ENCODE measurements around the gene NR4A1. TPM values are rescaled to one million over a fixed set of nuclear protein-coding genes. Genes with fewer than 3 reads are reported as not detected.

The NR4A1 gene
- total RNA-seq, 2 experiments from 2014 or later: 25.3 to 29.0 TPM

DNA sequence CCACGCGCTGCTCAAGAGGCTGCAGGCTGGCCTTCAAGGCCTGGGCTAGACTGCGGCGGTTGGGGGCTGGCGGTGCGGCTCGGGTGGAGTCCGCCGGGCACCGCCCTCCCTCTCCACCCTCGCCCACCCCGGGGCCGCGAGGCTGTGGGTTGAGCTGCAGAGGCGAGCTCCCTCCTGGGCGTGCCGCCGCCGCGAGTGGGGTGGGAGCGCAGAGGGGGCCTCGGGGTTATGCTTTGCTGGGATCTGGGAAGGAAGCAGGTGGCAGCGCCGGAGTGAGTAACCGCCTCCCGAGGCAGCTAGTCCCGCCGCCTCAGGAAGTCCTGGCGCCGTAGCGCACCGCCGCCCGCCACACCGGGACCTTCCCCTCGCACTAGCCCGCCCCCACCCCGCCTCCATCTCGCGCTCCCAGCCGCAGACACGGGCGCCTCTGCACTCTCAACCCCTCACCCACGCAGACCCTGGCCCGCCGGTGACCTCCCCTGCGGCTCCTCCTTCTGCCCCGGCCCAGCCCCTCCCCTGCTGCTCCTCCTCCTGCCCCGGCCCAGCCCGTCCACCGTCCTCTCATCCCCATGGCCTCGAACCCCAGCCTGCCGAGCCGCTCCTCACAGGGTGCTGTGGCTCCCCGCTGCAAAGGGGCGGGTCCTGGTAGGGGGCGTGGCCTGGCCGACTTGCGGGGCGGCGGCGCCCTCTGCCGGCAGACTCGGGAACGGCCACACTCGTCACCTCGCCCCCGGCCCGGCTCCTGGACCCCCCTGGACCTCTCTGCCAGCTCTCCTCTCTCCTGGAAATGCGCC, 27.9 kb upstream of the NR4A1 start:
- Histone ChIP-seq H3K4me2 (ENCODE audit: low read length) (peak overlapping the region; percentile 71), H3K36me3 (ENCODE audit: insufficient read depth, low read length) (no peaks in the 10 kb centered on the region), H3K9me2 (ENCODE audit: insufficient read depth, low read length) (no peaks in the 10 kb centered on the region), H3K79me2 (ENCODE audit: insufficient read depth, low read depth, low read length) (no peaks in the 10 kb centered on the region), H3K4me3 (ENCODE audit: low read depth, low read length, poor library complexity, severe bottlenecking) (peak overlapping the region; percentile 70), H3K9me3 (ENCODE audit: low read length) (no peaks in the 10 kb centered on the region), H4K20me1 (ENCODE audit: insufficient read depth, low read length) (no peaks in the 10 kb centered on the region), H3K4me1 (ENCODE audit: insufficient read depth, low read length, poor library complexity, severe bottlenecking) (peaks cover 65% of the 10 kb centered on the region), H3K27ac (ENCODE audit: low read depth, low read length, poor library complexity, severe bottlenecking) (peak overlapping the region; percentile 56), H2AFZ (ENCODE audit: low read length) (peak overlapping the region; percentile 53; the same call in 1 of the 2 replicates)
- DNase-seq (ENCODE audit: low spot score): peak; percentile 90
- ChIA-PET CTCF (ENCODE audit: unreplicated experiment) (interaction anchor here (0.6 to 1.9 kb wide), 9 partner anchors 9 to 117 kb away, joined by 3 to 11 read pairs (median 3); no protein-coding TSS in a partner anchor), POLR2A (interaction anchor here (0.8 to 1.9 kb wide), 6 partner anchors 9 to 100 kb away, joined by 3 to 17 read pairs (median 4); partner anchors contain the start of gene ATG101)
- intact Hi-C loops (cut with micrococcal nuclease; ENCODE audit: unreplicated experiment): no loop called here
- no TSS peak for BruUV-seq (replicated peaks)
- TF ChIP-seq, protein P1, sequence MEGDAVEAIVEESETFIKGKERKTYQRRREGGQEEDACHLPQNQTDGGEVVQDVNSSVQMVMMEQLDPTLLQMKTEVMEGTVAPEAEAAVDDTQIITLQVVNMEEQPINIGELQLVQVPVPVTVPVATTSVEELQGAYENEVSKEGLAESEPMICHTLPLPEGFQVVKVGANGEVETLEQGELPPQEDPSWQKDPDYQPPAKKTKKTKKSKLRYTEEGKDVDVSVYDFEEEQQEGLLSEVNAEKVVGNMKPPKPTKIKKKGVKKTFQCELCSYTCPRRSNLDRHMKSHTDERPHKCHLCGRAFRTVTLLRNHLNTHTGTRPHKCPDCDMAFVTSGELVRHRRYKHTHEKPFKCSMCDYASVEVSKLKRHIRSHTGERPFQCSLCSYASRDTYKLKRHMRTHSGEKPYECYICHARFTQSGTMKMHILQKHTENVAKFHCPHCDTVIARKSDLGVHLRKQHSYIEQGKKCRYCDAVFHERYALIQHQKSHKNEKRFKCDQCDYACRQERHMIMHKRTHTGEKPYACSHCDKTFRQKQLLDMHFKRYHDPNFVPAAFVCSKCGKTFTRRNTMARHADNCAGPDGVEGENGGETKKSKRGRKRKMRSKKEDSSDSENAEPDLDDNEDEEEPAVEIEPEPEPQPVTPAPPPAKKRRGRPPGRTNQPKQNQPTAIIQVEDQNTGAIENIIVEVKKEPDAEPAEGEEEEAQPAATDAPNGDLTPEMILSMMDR (conservative IDR thresholded peaks at IDR 0.05; ENCODE audit: low read length): peak; percentile 95
- no peak for TF ChIP-seq EZH2phosphoT487 (IDR thresholded peaks at IDR 0.05; ENCODE audit: borderline replicate concordance, low read depth, low read length)

DNA sequence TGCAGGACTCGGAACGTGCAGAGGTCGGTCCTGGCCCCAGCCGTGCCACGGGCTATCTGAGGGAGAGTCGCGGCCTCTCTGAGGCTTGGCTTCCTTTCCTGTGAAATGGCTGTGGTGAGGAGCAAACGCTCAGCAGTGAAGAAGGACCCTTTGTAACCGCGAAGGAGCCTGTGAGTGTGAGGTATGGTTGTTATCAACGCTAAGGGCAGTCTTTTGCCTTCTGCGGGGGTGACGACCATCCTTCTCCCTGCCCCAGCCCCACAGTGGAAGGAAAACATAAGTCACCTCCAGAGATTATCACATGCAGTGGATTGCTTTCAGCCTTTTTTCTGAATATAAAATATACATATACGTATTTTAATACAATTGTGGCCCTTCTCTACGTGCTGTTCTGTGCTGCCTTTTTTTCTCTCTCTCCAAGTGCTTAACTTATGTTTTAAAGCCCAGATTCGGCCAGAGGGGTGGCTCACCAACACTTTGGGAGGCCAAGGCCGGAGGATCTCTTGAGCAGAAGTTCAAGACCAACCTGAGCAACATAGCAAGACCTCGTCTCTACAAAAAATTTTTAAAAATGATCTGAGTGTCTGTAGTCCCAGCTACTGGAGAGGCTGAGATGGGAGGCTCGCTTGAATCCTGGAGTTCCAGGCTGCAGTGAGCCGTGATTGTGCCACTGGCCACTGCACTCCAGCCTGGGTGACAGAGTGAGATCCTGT, 27.1 kb upstream of the NR4A1 start:
- peak overlapping the region; percentile 71 for H3K4me2 ChIP-seq (ENCODE audit: low read length)
- peak; percentile 59 for DNase-seq (ENCODE audit: low spot score)
- H4K20me1 ChIP-seq (ENCODE audit: insufficient read depth, low read length): no peaks in the 10 kb centered on the region
- ChIA-PET CTCF (ENCODE audit: unreplicated experiment) (interaction anchor here (0.6 to 3.6 kb wide), 10 partner anchors 8 to 153 kb away, joined by 3 to 50 read pairs (median 8); no protein-coding TSS in a partner anchor), POLR2A (interaction anchor here (0.7 to 4.1 kb wide), 10 partner anchors 8 to 339 kb away, joined by 3 to 33 read pairs (median 5); partner anchors contain the start of gene ATG101)
- H3K27ac ChIP-seq (ENCODE audit: low read depth, low read length, poor library complexity, severe bottlenecking): peak overlapping the region; percentile 56
- no peaks in the 10 kb centered on the region for H3K36me3 ChIP-seq (ENCODE audit: insufficient read depth, low read length)
- no peaks in the 10 kb centered on the region for H3K9me3 ChIP-seq (ENCODE audit: low read length)
- BruUV-seq (replicated peaks): TSS peak; percentile 85
- H3K9me2 ChIP-seq (ENCODE audit: insufficient read depth, low read length): no peaks in the 10 kb centered on the region
- no peaks in the 10 kb centered on the region for H3K79me2 ChIP-seq (ENCODE audit: insufficient read depth, low read depth, low read length)
- peak overlapping the region; percentile 70 for H3K4me3 ChIP-seq (ENCODE audit: low read depth, low read length, poor library complexity, severe bottlenecking)
- intact Hi-C loops (cut with micrococcal nuclease; ENCODE audit: unreplicated experiment): loop anchor here (2.0 kb wide), 1 partner anchor 27 kb away; the partner anchor contains the start of gene NR4A1
- TF ChIP-seq, protein P1 (conservative IDR thresholded peaks at IDR 0.05; ENCODE audit: low read length): peak; percentile 45; the same call in 1 of the 2 replicates
- TF ChIP-seq EZH2phosphoT487 (IDR thresholded peaks at IDR 0.05; ENCODE audit: borderline replicate concordance, low read depth, low read length): no peak
- H3K4me1 ChIP-seq (ENCODE audit: insufficient read depth, low read length, poor library complexity, severe bottlenecking): peaks cover 65% of the 10 kb centered on the region
- H2AFZ ChIP-seq (ENCODE audit: low read length): peak overlapping the region; percentile 53; the same call in 1 of the 2 replicates

Measured in OCI-LY7 (cell line).